ENCODE measurements around the gene PTPRJ.
"Not testable (repeated sequence)": the region's sequence is repeated elsewhere in the genome, so short reads cannot be mapped to it uniquely, and the experiment has no call there.

The PTPRJ gene

GRCh38 chr11:48020092-48020755 is 39.9 kb downstream of the PTPRJ start:
- DNase-seq (ENCODE audit: low spot score): peak; percentile 36

GRCh38 chr11:48021201-48021820 is 41.0 kb downstream of the PTPRJ start:
- DNase-seq (ENCODE audit: low spot score): not testable (repeated sequence)

More at GRCh38 chr11:48020092-48020755, 39.9 kb downstream of the PTPRJ start:
- TF ChIP-seq CTCF (IDR thresholded peaks at IDR 0.05; ENCODE audit: extremely low read depth, missing control alignments): no peak

- DNase-seq (ENCODE audit: low spot score): no peak
- no peak for TF ChIP-seq CTCF (IDR thresholded peaks at IDR 0.05; ENCODE audit: extremely low read depth, missing control alignments)
Measured at GRCh38 chr11:48022445-48022844, 42.1 kb downstream of the PTPRJ start.

GRCh38 chr11:48023608-48024007 is 43.2 kb downstream of the PTPRJ start:
- not testable (repeated sequence) for DNase-seq (ENCODE audit: low spot score)

- no peak for DNase-seq (ENCODE audit: low spot score)
Measured at GRCh38 chr11:48024635-48025071, 44.3 kb downstream of the PTPRJ start.

GRCh38 chr11:48025293-48025983 is 45.1 kb downstream of the PTPRJ start:
- no peak for DNase-seq (ENCODE audit: low spot score)
- TF ChIP-seq CTCF (IDR thresholded peaks at IDR 0.05; ENCODE audit: extremely low read depth, missing control alignments): no peak

More at GRCh38 chr11:48024635-48025071, 44.3 kb downstream of the PTPRJ start:
- TF ChIP-seq CTCF (IDR thresholded peaks at IDR 0.05; ENCODE audit: extremely low read depth, missing control alignments): no peak

- DNase-seq (ENCODE audit: low spot score): no peak
- no peak for TF ChIP-seq CTCF (IDR thresholded peaks at IDR 0.05; ENCODE audit: extremely low read depth, missing control alignments)
Measured at GRCh38 chr11:48025984-48026340, 45.6 kb downstream of the PTPRJ start.

- TF ChIP-seq CTCF (IDR thresholded peaks at IDR 0.05; ENCODE audit: extremely low read depth, missing control alignments): no peak
- no peak for DNase-seq (ENCODE audit: low spot score)
Measured at GRCh38 chr11:48028914-48029680, 48.7 kb downstream of the PTPRJ start.
